GM19395 (cell line): ENCODE results near the gene MPP2.

Experiments used
- ATAC-seq: cut with Tn5 transposase; IDR thresholded peaks from one replicate; pipeline ENCODE4 v1.9.1; 2021; ENCODE audit warnings: mild to moderate bottlenecking, moderate library complexity; ENCODE audit not compliant: unreplicated experiment

MPP2 gene

GRCh38 chr17:43825567-43825966, 81.8 kb downstream of the MPP2 start:
- ATAC-seq: no peak
